B cell (primary cell): ENCODE measurements around the gene TMEM63A.

Experiments
- CTCF ChIP-seq: fragments of 200-600 bp; IDR thresholded peaks from one replicate; pipeline ENCODE4 v1.8.0; 2022; ENCODE audit warnings: antibody characterized with exemption, mild to moderate bottlenecking
- EZH2 ChIP-seq: IDR thresholded peaks from 2 replicates; pipeline ENCODE4 v1.6.1; 2012; ENCODE audit warnings: borderline replicate concordance, low read depth, mild to moderate bottlenecking, moderate library complexity, low read length; ENCODE audit not compliant: insufficient read depth, poor library complexity, severe bottlenecking

DNA sequence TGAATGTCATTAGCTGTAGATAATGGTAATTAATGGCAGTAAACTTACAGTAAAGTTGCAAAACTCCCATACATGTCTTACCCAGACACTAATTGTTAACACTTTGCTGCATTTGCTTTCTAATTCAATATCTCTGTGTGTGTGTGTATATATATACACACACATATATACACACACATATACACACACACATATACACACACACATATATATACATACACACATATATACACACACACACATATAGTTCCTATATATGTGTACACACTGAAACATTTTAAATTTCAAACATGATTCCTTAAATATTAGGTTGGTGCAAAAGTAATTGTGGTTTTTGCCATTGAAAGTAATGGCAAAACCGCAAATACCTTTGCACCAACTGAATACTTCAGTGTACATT lies 75.9 kb downstream of the TMEM63A start:
- TF ChIP-seq CTCF (no peak), EZH2 (no peak)
